GM13977 (cell line): Measurements from ENCODE around the gene KCNC1.

Source experiments
- DNase-seq: peaks from one replicate; pipeline ENCODE4 v3.0.0; 2012; ENCODE audit warnings: low spot score
- CTCF ChIP-seq: IDR thresholded peaks from 2 replicates; pipeline ENCODE4 v1.5.1; 2012; ENCODE audit warnings: mild to moderate bottlenecking, control low read depth; ENCODE audit not compliant: insufficient read depth; ENCODE audit errors: extremely low read depth, missing control alignments
- in situ Hi-C: fragments of 300-500 bp; cut with MboI; formaldehyde crosslinking; loops from one replicate; pipeline ENCODE4 v1.12.0; 2022; ENCODE audit warnings: low sequenced_read_pairs, low pct_unique_long_range_greater_than_20kb, mixed read lengths, inconsistent platforms; ENCODE audit not compliant: unreplicated experiment

Gene KCNC1

DNA sequence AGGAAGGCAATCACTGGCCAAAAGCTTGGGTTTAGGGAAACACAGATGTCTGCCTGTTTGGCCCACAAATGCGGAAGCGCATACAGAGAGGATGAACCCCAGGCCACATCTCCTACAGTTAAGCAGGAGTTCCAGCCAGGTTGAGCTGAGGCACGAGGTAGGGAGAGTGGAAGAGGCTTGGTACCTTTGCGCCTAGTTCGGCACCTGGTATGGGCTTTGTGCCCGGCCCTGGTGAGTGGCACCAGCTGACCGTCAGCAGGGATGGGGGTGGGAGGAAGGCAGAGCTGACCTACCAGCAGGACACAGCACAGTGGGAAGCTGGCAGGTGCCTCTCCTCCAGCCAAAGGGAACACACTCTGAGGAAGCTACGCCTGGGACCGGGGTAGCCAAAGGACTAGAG lies 57.6 kb downstream of the KCNC1 start:
- in situ Hi-C loops: no loop called here
- TF ChIP-seq CTCF: no peak
- DNase-seq: no peak

DNA sequence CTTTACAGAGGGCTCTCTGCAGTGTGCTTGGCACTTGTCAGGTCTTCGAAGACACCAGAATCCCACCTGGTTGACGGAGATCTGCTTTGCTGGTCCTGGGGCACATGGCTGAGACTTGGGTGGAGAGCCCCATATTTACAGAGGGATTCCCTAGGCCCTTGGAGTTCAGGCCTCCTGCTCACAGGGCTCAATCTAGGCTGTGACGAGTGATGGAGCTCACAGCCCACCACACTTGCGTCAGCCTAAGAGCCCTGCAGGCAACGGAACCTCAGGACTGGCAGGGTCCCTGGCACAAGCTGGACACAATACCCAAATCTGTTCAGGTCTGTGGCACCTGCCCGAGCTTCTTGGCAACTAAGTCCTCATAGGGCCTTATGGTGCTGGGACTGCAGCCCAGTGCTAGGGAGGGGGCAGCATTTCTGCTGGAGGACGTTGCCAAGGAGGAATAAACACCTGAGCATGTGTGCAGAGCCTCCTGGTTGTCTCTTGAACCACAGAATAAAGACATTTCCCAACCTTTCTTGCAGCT lies 59.1 kb downstream of the KCNC1 start:
- no peak for DNase-seq
- no peak for TF ChIP-seq CTCF
- in situ Hi-C loops: no loop called here

GRCh38 chr11:17794981-17795380 lies 60.4 kb downstream of the KCNC1 start:
- in situ Hi-C loops: no loop called here
- no peak for DNase-seq
- no peak for TF ChIP-seq CTCF

- in situ Hi-C loops: no loop called here
- no peak for TF ChIP-seq CTCF
- no peak for DNase-seq
These were observed 61.6 kb downstream of the KCNC1 start for GRCh38 chr11:17796154-17796553.

DNA sequence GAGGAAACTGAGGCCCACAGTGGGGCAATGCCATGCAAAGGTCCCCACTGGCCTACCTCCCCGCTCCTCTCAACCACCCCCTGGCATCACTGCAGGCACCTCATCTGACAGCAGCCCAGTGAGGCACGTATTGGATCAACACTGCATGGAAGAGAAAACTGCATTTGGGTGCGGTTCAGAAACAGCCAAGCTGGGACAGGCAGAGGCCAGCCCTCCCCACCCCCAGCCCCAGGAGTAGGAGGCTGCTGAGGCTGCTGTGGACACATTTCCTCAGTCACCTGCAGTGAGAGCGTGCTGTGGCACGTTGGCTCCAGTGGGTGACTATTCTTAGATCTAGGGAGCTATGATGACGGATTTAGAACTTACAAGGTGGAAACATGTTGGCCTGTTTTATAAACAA lies 63.7 kb downstream of the KCNC1 start:
- in situ Hi-C loops: no loop called here
- no peak for DNase-seq
- no peak for TF ChIP-seq CTCF

GRCh38 chr11:17798716-17799115 lies 64.1 kb downstream of the KCNC1 start:
- DNase-seq: no peak
- in situ Hi-C loops: no loop called here
- no peak for TF ChIP-seq CTCF

DNA sequence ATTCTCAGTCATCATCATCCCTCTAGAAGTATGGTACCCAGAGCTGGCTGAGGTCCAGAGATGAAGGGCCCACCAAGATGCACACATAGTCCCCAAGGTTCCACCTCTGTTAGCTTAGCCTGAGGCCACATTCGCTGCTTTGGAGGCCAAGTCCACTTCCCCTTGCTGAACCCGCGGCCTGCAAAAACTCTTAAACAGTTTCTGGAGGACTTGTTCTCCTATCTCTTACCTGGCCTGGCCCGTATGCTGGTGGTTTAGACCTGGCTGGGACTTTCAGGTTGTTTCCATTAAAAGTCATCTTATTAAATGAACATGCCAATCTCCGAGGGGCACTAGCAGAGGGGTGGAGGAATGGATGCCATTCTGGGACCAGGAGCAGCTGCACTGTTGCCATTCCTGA lies 64.6 kb downstream of the KCNC1 start:
- DNase-seq: no peak
- no peak for TF ChIP-seq CTCF
- in situ Hi-C loops: no loop called here
